Activated CD8-positive, alpha-beta memory T cell treated with anti-CD3 and anti-CD28 coated beads for 36 hours (primary cell): Measurements from ENCODE around the gene CKAP4. TPM values are rescaled to one million over a fixed set of nuclear protein-coding genes. Genes with fewer than 3 reads are reported as not detected.

ENCODE experiments used
- total RNA-seq, 2 experiments: library from RNA; stranded (reverse); gene quantifications; one replicate each; pipeline ENCODE4 v1.2.3, GENCODE V29; 2021

The CKAP4 gene
- total RNA-seq, 2 experiments from 2014 or later = 14.2 to 15.3 TPM

Other genes with a start within 250 kb of the CKAP4 start
- not detected for gene NUAK1, start 109.1 kb downstream of the CKAP4 start, total RNA-seq
- gene TCP11L2, start 54.7 kb upstream of the CKAP4 start, total RNA-seq = 1 to 10 TPM; 2.7 to 2.9 TPM
- gene POLR3B, start 109.7 kb upstream of the CKAP4 start, total RNA-seq = 10 to 100 TPM; 14.5 to 14.6 TPM